GM20431 (cell line): ENCODE results near the gene LNX1.

Experiments used
- in situ Hi-C: fragments of 300-500 bp; cut with MseI, MboI; formaldehyde crosslinking; loops from one replicate; pipeline ENCODE4 v1.15.0; 2020; ENCODE audit warnings: low sequenced_read_pairs; ENCODE audit not compliant: unreplicated experiment

LNX1 gene

DNA sequence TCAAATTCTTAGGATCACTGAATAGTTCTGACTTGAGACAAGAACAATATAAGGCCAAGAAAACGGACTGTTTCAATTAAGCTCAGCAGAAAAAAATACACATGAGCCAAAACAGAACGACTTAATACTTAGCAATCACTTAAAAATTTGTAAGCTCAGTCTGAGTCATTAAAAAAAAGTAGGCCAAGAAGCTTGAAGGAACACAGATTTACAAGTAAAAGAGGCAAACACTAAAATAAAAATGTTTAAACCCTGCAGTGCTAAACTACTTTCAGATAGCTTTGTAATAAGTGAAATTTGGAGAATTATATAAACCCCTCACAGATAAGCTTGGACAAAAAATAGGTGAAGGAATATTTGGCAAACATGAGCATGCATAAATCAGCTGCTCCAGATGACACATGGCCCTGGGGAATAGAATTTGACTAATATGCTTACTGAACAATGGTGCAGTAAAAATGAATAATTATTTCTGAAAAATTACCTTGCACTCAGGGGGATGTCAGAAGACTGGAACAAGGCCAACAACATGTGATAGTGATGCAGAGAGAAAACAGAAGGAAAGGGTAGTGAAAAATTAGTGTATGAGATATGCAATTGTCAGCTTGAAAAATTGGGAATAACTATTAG lies 49.6 kb downstream of the LNX1 start:
- in situ Hi-C loops = no loop called here

GRCh38 chr4:53538756-53539155 lies 52.5 kb downstream of the LNX1 start:
- in situ Hi-C loops = no loop called here

DNA sequence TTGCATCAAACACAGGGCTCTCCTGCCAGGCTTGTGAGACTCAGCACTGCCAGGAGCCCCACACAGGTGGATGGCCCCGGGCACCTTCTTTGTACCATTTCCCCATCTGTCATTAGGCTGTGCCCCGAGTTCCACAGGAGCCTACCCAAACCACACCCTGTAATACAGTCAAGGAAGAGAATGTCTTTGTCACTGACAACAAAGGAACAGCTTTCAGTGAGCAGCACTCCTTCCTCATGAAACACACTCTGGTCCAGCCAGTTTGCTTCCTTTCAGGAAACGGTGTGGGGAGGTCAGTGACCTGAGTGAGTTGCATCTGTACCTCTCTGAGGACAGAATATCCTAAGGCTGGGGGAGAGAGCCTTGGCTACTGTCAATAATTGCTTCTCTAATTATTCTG lies 53.7 kb downstream of the LNX1 start:
- in situ Hi-C loops = no loop called here

GRCh38 chr4:53536328-53536727 lies 55.0 kb downstream of the LNX1 start:
- in situ Hi-C loops = no loop called here

DNA sequence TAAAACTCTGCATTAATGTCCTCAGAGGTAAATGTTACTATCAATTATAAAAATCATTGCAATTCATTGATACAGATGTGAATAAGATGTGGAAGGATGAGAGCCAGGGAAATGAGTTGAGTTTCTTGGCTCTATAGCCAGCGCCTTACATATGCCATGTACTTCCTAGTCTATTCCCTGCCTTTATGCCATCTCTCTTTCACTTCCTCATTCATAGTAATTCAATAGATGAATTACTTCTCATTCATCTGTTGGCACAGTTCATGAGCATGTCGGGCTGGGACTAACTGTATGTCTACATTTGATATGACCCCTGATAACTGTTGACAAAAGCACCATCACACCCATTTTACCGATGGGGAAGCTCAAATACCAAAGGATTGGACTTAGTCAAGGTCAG lies 55.7 kb downstream of the LNX1 start:
- in situ Hi-C loops = no loop called here

- in situ Hi-C loops = no loop called here
Measured at GRCh38 chr4:53534684-53535083, 56.6 kb downstream of the LNX1 start.

DNA sequence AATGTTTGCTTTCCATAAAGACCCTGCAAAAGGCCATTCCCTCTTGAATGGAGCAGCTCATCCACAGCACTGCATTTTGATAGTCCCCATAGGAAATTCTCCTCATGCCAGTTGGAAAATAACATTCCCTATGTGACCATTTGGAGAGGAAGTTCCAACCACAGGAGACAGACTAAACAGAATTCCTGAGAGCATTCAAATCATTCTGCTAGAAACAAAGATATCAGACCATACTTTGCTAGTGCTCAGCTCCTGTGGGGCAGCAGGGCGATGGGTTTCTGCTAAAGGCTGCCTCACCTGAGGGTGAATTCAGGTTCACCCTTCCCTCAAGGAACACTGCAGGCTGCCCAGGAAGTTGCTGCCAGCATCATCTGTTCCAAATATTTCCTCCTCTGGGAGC lies 58.8 kb downstream of the LNX1 start:
- in situ Hi-C loops = no loop called here

DNA sequence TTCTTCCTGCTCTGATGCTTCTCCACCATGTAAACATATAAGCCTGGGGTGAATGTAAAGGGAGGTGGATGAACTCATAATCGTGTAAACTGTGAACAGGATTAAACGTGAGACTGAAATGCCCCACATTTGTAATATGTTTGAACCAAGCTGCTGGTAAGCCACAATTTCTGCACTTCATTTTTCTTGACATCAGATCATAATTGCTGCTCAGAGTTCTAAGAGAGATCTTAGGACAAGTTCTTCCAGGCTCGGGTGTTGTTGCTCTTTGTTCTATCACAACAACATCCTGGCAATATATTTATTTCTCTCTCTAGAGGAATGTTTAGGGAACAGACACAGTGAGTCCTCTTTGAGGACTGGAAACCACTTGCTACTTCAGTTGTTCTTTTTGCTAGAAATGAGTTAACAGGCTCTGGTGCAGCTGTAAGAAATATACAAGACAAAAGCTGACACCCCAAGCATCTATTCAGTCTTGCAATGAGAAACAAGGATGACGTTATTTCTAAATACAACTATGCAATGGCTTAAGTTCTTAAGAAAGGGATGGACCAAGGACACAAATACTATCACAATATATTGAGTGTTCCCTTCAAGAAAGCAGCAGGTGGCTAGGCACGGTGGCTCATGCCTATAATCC lies 59.6 kb downstream of the LNX1 start:
- in situ Hi-C loops = no loop called here

- in situ Hi-C loops = no loop called here
Measured at GRCh38 chr4:53529025-53529424, 62.3 kb downstream of the LNX1 start.

- in situ Hi-C loops = no loop called here
Measured at GRCh38 chr4:53527930-53528329, 63.4 kb downstream of the LNX1 start.

DNA sequence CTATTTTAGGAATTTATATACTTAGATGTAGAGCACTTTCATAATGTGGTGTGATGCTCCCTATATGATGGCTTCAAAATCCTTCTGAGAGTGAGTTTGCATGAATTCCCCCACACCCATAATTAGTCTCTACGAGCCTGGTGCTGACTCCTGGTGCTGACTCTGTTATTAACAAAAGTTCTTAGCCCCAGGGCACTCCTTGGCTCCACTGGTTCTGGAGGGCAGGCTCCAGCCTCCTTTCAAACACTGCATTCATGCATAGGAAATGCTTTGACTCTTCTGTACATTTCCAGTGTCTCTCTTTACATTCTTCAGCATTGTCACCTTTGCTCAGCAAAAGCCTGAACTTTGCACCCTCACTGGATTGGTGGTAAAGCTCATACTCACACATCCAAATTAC lies 64.0 kb downstream of the LNX1 start:
- in situ Hi-C loops = no loop called here

DNA sequence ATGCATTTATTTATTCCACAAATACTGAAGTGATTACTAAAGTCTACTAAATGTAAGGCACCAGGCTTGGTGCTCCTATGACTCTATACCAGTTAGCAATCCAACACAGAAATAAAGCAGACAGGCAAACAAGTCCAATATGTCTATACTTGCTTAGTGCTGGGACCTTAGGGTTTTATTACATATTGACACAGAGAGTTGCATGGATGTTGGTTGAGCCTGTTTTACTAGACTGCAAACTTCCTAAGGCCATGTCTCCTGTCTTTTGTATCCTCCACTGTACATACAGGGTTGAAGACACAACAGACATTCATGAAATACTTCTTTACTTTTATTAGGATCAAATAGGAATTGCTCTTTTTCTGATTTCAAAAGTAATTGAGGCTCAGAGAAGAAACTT lies 69.0 kb downstream of the LNX1 start:
- in situ Hi-C loops = no loop called here

DNA sequence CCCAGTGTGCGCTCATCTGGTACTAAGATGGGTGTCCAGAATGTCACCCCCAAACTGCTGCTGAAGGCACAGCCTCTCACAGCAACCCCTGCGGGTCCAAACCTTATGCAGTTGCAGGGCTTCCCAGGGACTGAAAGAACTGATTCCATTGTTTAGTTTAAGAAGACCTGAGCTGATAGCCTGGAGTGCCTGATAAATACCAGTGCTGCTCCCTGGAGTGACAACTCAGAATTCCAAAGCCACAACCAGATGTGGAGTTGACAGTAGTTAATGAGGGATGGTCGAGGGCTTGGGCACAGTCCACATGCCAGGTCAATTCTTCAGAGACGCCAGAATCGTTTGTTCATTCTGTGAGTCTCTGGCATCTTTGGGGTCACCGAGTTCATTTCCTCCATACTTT lies 71.2 kb downstream of the LNX1 start:
- in situ Hi-C loops = no loop called here

DNA sequence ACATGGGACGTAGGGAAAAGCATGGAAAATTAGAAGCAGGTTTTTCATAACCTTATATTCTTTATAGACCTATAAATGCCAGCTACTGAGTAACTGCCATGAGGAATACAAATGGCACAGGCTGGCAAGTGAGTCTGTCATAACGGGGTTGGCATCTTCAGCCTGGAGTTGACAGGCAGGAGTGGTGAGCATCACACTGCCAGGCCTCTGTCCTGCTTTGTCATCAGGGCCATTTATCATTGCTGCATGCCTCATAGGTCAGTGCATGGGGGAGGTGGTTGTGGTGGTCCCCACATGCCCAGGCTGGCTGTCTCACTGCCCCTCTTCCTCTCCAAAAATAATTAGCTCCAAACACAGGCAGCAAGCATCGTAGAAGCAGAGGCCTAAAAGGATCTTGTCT lies 72.5 kb downstream of the LNX1 start:
- in situ Hi-C loops = no loop called here

GRCh38 chr4:53515076-53515475 lies 76.2 kb downstream of the LNX1 start:
- in situ Hi-C loops = no loop called here

DNA sequence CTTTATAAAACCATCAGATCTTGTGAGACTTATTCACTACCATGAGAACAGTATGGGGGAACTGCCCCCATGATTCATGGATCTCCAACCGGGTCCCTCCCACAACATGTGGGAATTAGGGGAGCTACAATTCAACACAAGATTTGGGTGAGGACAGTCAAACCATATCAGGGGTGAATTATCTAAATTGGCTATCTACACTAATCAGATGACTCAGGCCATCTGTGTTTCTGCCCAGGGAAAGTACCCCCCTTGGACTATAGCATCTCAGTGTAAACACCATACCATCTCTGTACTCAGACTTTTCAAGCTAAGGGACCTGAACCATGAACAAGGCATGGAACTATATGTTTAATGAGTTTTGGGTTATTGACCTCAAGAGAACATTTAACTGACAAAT lies 76.8 kb downstream of the LNX1 start:
- in situ Hi-C loops = no loop called here

GRCh38 chr4:53512608-53513007 lies 78.7 kb downstream of the LNX1 start:
- in situ Hi-C loops = no loop called here

DNA sequence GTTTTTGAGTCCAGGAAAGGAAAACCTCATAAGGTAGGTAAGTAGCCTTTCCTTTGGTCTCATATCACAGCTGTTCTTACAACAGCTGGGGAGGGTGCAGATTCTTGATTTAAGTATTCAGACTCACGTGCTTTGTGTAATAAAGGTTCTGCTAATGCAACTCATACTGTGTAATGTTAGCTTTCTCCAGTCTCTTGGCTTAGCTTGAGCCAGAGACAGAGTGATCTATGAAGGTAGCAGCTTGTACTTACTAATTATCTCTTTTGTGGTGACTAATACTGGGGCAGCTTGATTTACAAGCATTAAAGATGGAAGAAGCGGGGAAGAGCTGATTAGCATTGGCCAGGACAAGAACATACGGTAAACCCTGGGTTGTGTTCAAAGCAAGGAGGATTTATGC lies 80.3 kb downstream of the LNX1 start:
- in situ Hi-C loops = no loop called here

- in situ Hi-C loops = no loop called here
Measured at GRCh38 chr4:53510321-53510720, 81.0 kb downstream of the LNX1 start.

GRCh38 chr4:53508446-53508845 lies 82.8 kb downstream of the LNX1 start:
- in situ Hi-C loops = no loop called here

GRCh38 chr4:53507671-53508286 lies 83.5 kb downstream of the LNX1 start:
- in situ Hi-C loops = no loop called here

GRCh38 chr4:53507058-53507457 lies 84.2 kb downstream of the LNX1 start:
- in situ Hi-C loops = no loop called here
